ENCODE results near the gene C10orf71. TPM values are rescaled to one million over a fixed set of nuclear protein-coding genes. Genes with fewer than 3 reads are reported as not detected.
A peak's percentile ranks its signal among the peaks of the same experiment; 100 is the strongest.

C10orf71 gene
- total RNA-seq, 1 experiment from 2014 or later, result 6.6 TPM

GRCh38 chr10:49359349-49360270, 60.6 kb downstream of the C10orf71 start:
- H3K4me3 ChIP-seq, result no peak overlapping the region
- peak overlapping the region; percentile 94 for H3K27ac ChIP-seq
- H3K9me3 ChIP-seq (replicated peaks), result peaks cover 5% of the 10 kb centered on the region; the same call in 1 of the 2 replicates
- peak; percentile 95 to 98 for DNase-seq
- H3K4me1 ChIP-seq, result peaks cover 28% of the 10 kb centered on the region
- no peaks in the 10 kb centered on the region for H3K27me3 ChIP-seq
- no peaks in the 10 kb centered on the region; the same call in 1 of the 2 replicates for H3K36me3 ChIP-seq

- Histone ChIP-seq H3K27me3 (no peaks in the 10 kb centered on the region), H3K4me3 (no peak overlapping the region), H3K36me3 (no peaks in the 10 kb centered on the region; the same call in 1 of the 2 replicates), H3K27ac (peak overlapping the region; percentile 94), H3K9me3 (replicated peaks) (peaks cover 5% of the 10 kb centered on the region; the same call in 1 of the 2 replicates), H3K4me1 (peaks cover 28% of the 10 kb centered on the region)
- peak; percentile 74 to 80 for DNase-seq
These were observed 61.6 kb downstream of the C10orf71 start for GRCh38 chr10:49360271-49361177.

GRCh38 chr10:49361178-49361554, 62.2 kb downstream of the C10orf71 start:
- DNase-seq, result peak; percentile 37 to 59
- Histone ChIP-seq H3K4me3 (no peak overlapping the region), H3K27ac (peak overlapping the region; percentile 94), H3K9me3 (replicated peaks) (peaks cover 5% of the 10 kb centered on the region; the same call in 1 of the 2 replicates), H3K27me3 (no peaks in the 10 kb centered on the region), H3K4me1 (peaks cover 28% of the 10 kb centered on the region), H3K36me3 (no peaks in the 10 kb centered on the region; the same call in 1 of the 2 replicates)

- H3K9me3 ChIP-seq (replicated peaks), result peaks cover 5% of the 10 kb centered on the region; the same call in 1 of the 2 replicates
- H3K27me3 ChIP-seq, result no peaks in the 10 kb centered on the region
- H3K27ac ChIP-seq, result peak overlapping the region; percentile 94
- peaks cover 28% of the 10 kb centered on the region for H3K4me1 ChIP-seq
- no peak overlapping the region for H3K4me3 ChIP-seq
- DNase-seq, result no peak
- peaks cover 3% of the 10 kb centered on the region; the same call in 1 of the 2 replicates for H3K36me3 ChIP-seq
These were observed 63.0 kb downstream of the C10orf71 start for GRCh38 chr10:49361735-49362568.

GRCh38 chr10:49362596-49363260, 63.8 kb downstream of the C10orf71 start:
- Histone ChIP-seq H3K27ac (no peak overlapping the region), H3K36me3 (peaks cover 3% of the 10 kb centered on the region; the same call in 1 of the 2 replicates), H3K4me1 (peaks cover 28% of the 10 kb centered on the region), H3K27me3 (no peaks in the 10 kb centered on the region), H3K4me3 (no peak overlapping the region), H3K9me3 (replicated peaks) (peaks cover 5% of the 10 kb centered on the region; the same call in 1 of the 2 replicates)
- no peak for DNase-seq

GRCh38 chr10:49363309-49364031, 64.5 kb downstream of the C10orf71 start:
- Histone ChIP-seq H3K27me3 (no peaks in the 10 kb centered on the region), H3K36me3 (peaks cover 3% of the 10 kb centered on the region; the same call in 1 of the 2 replicates), H3K4me3 (no peak overlapping the region), H3K27ac (no peak overlapping the region), H3K4me1 (peaks cover 28% of the 10 kb centered on the region), H3K9me3 (replicated peaks) (peaks cover 4% of the 10 kb centered on the region; the same call in 1 of the 2 replicates)
- DNase-seq, result no peak

- no peak for DNase-seq
- peaks cover 28% of the 10 kb centered on the region for H3K4me1 ChIP-seq
- peaks cover 3% of the 10 kb centered on the region; the same call in 1 of the 2 replicates for H3K36me3 ChIP-seq
- no peak overlapping the region for H3K27ac ChIP-seq
- no peaks in the 10 kb centered on the region for H3K27me3 ChIP-seq
- no peaks in the 10 kb centered on the region for H3K9me3 ChIP-seq (replicated peaks)
- no peak overlapping the region for H3K4me3 ChIP-seq
These were observed 65.1 kb downstream of the C10orf71 start for GRCh38 chr10:49364051-49364450.

GRCh38 chr10:49364747-49365146, 65.8 kb downstream of the C10orf71 start:
- Histone ChIP-seq H3K27ac (no peak overlapping the region), H3K4me1 (peaks cover 25% of the 10 kb centered on the region), H3K36me3 (peaks cover 3% of the 10 kb centered on the region; the same call in 1 of the 2 replicates), H3K27me3 (no peaks in the 10 kb centered on the region), H3K9me3 (replicated peaks) (no peaks in the 10 kb centered on the region), H3K4me3 (no peak overlapping the region)
- no peak for DNase-seq

- H3K27ac ChIP-seq, result no peak overlapping the region
- peaks cover 3% of the 10 kb centered on the region; the same call in 1 of the 2 replicates for H3K36me3 ChIP-seq
- H3K27me3 ChIP-seq, result no peaks in the 10 kb centered on the region
- H3K9me3 ChIP-seq (replicated peaks), result no peaks in the 10 kb centered on the region
- DNase-seq, result no peak
- peaks cover 20% of the 10 kb centered on the region for H3K4me1 ChIP-seq
- no peak overlapping the region for H3K4me3 ChIP-seq
These were observed 66.3 kb downstream of the C10orf71 start for GRCh38 chr10:49365275-49365674.

- H3K4me3 ChIP-seq, result no peak overlapping the region
- peaks cover 6% of the 10 kb centered on the region; the same call in 1 of the 2 replicates for H3K36me3 ChIP-seq
- peaks cover 15% of the 10 kb centered on the region for H3K4me1 ChIP-seq
- H3K27ac ChIP-seq, result no peak overlapping the region
- DNase-seq, result no peak
- no peaks in the 10 kb centered on the region for H3K27me3 ChIP-seq
- no peaks in the 10 kb centered on the region for H3K9me3 ChIP-seq (replicated peaks)
These were observed 66.9 kb downstream of the C10orf71 start for GRCh38 chr10:49365675-49366415.

GRCh38 chr10:49366460-49366859, 67.5 kb downstream of the C10orf71 start:
- no peak overlapping the region for H3K27ac ChIP-seq

GRCh38 chr10:49367600-49367999, 68.6 kb downstream of the C10orf71 start:
- Histone ChIP-seq H3K9me3 (replicated peaks) (no peaks in the 10 kb centered on the region), H3K27me3 (no peaks in the 10 kb centered on the region), H3K4me3 (no peak overlapping the region), H3K27ac (no peak overlapping the region), H3K4me1 (no peaks in the 10 kb centered on the region; the same call in 1 of the 2 replicates), H3K36me3 (peaks cover 6% of the 10 kb centered on the region; the same call in 1 of the 2 replicates)
- no peak for DNase-seq

More at GRCh38 chr10:49366460-49366859, 67.5 kb downstream of the C10orf71 start:
- no peaks in the 10 kb centered on the region for H3K9me3 ChIP-seq (replicated peaks)
- DNase-seq, result no peak
- no peaks in the 10 kb centered on the region for H3K27me3 ChIP-seq
- H3K36me3 ChIP-seq, result peaks cover 6% of the 10 kb centered on the region; the same call in 1 of the 2 replicates
- no peak overlapping the region for H3K4me3 ChIP-seq
- peaks cover 9% of the 10 kb centered on the region for H3K4me1 ChIP-seq

Data from SJCRH30 (cell line).